Kidney epithelial cell (primary cell): ENCODE measurements around the gene SPATA25. TPM values are rescaled to one million over a fixed set of nuclear protein-coding genes. Genes with fewer than 3 reads are reported as not detected.

Experiments used
- DNase-seq: peaks from one replicate; pipeline ENCODE4 v3.0.0-alpha.2; 2010; ENCODE audit warnings: low read depth
- H3K27me3 ChIP-seq: 2 replicates; pipeline ENCODE4 v1.6.0; 2011; ENCODE audit warnings: low read length; ENCODE audit not compliant: control insufficient read depth, insufficient read depth
- H3K36me3 ChIP-seq: 2 replicates; pipeline ENCODE4 v1.5.1; 2011; ENCODE audit warnings: low read length; ENCODE audit not compliant: control insufficient read depth, insufficient read depth
- H3K4me3 ChIP-seq: 2 replicates; pipeline ENCODE4 v1.5.1; 2011; ENCODE audit warnings: low read depth, mild to moderate bottlenecking, control low read depth, low read length
- total RNA-seq: library from RNA; depleted of rRNA; stranded (reverse); fragments of >200 nt; gene quantifications from 2 replicates; pipeline ENCODE4 v1.2.3, GENCODE V29; 2015
- TF ChIP-seq, protein P1 (sequence below): IDR thresholded peaks from 2 replicates; pipeline ENCODE4 v1.5.1; 2011; ENCODE audit warnings: mild to moderate bottlenecking, moderate library complexity, low read length, control low read depth, inconsistent platforms; ENCODE audit not compliant: insufficient read depth, poor library complexity, severe bottlenecking

The SPATA25 gene
- total RNA-seq, 1 donor from 2014 or later = 0.25 TPM

DNA sequence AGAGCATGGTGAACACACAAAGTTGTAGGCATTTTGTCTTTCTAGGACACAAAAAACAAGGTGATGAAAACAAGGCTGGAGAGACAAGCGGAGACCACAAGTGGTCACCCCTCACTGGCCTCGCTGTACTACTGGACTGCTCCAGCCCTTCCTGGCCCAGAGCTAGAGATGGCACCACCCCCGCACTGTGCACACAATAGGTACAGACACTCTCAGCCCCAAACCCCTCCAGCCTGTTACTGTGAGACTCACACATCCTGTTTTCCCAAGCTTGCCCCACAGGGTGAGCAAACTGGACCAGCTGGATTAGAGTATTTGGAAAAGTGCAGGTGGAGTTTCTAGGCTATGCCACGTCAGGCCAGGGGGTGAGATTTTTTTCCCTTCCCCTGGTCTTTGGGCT, 14.8 kb downstream of the SPATA25 start:
- Histone ChIP-seq H3K36me3 (no peaks in the 10 kb centered on the region), H3K27me3 (no peaks in the 10 kb centered on the region), H3K4me3 (no peak overlapping the region)
- TF ChIP-seq, protein P1, sequence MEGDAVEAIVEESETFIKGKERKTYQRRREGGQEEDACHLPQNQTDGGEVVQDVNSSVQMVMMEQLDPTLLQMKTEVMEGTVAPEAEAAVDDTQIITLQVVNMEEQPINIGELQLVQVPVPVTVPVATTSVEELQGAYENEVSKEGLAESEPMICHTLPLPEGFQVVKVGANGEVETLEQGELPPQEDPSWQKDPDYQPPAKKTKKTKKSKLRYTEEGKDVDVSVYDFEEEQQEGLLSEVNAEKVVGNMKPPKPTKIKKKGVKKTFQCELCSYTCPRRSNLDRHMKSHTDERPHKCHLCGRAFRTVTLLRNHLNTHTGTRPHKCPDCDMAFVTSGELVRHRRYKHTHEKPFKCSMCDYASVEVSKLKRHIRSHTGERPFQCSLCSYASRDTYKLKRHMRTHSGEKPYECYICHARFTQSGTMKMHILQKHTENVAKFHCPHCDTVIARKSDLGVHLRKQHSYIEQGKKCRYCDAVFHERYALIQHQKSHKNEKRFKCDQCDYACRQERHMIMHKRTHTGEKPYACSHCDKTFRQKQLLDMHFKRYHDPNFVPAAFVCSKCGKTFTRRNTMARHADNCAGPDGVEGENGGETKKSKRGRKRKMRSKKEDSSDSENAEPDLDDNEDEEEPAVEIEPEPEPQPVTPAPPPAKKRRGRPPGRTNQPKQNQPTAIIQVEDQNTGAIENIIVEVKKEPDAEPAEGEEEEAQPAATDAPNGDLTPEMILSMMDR = no peak
- no peak for DNase-seq

DNA sequence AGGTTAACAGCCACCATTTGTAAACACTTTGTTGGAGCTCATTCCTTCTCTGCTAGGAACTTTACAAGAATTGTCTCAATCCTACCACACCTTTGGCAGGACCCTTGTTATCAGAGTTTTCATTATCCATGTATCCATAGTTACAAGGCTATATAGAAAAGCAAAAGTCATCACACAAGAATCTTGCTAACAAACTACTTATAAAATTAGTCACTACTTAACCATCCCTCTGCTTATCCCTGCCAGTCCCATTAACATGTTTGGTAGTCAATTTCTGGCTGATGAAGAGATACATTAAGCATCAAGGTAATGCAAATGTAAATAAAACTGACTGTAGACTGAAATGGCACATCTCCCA, 19.6 kb downstream of the SPATA25 start:
- Histone ChIP-seq H3K27me3 (no peaks in the 10 kb centered on the region), H3K36me3 (no peaks in the 10 kb centered on the region), H3K4me3 (no peak overlapping the region)
- DNase-seq = peak; percentile 31
- TF ChIP-seq, protein P1 = no peak

DNA sequence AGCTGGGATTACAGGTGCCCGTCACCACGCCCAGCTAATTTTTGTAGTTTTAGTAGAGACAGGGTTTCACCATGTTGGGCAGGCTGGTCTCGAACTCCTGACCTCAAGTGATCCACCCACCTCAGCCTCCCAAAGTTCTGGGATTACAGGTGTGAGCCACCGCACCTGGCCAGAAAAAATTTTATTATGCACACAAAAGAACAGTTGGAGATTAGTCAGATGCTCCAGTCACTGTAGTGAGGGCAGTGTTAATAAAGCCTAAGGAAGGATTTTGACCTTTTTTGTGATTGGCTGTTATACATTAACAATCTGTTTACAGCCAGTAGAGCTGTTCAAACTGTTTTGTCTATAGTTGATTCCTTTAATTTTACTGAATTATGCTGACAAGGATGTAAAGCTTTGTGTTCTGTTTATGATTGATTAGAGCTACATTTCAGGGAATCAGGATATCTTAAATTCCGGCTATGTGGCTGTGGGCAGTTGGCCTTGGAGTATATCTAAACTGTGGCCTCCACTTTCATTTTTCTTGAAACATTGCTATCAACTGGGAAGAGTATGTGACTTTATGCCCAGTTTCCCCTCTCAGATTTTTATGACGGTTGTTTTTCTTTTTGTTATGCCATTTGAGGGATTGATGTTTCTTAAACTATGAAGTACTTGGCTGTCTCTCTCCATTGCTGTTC, 20.1 kb downstream of the SPATA25 start:
- Histone ChIP-seq H3K4me3 (no peak overlapping the region), H3K27me3 (no peaks in the 10 kb centered on the region), H3K36me3 (no peaks in the 10 kb centered on the region)
- TF ChIP-seq, protein P1 = no peak
- no peak for DNase-seq

DNA sequence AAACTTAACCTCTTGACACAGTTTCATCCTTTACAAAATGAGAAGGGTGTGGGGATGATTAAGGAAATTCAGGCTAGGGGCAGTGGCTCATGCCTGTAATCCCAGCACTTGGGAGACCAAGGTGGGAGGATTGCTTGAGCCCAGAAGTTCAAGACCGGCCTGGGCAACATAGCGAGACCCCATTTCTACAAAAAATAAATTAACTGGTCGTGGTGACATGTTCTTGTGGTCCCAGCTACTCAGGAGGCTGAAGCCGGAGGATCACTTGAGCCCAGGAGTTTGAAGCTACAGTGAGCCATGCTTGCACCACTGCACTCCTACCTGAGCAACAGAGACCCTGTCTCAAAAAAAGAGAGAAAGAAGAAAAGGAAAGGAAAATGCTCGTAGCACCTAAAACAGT, 21.0 kb downstream of the SPATA25 start:
- Histone ChIP-seq H3K36me3 (no peaks in the 10 kb centered on the region), H3K27me3 (no peaks in the 10 kb centered on the region), H3K4me3 (no peak overlapping the region)
- no peak for DNase-seq
- TF ChIP-seq, protein P1 = no peak

DNA sequence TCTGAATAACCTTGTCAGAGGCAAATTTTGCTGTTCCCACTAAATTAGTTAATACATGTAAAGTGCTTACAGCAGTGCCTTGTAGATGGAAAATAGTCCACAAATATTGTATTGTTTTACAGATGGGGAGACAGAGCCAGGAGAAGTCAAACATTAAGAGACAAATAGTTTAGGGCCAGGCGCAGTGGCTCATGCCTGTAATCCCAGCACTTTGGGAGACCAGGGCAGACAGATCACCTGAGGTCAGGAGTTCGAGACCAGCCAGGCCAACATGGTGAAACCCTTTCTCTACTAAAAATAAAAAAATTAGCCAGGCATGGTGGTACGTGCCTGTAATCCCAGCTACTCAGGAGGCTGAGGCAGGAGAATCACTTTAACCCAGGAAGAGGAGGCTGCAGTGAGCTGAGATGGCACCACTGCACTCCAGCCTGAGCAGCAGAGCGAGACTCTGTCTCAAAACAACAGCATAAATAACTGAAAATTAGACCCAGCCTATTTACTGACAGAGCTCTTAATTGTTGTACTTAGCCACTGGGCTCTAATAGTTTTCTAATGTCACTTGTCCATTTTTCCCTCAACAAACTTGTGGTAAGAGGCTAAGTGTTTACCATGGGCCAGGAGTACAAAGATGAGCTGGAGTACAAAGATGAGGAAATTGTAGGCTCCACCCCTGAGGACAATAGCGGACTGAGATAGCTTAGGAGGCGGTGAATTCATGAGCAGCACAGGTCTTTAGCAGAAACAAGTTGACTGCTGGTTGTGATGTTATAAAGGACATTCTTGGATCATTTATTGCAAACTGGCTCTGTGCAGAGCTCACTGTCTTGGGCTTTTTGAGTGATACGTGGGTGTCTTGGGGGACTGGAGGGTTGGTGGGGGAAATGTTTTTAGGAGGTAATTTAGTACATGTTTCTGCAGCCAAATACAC, 23.6 kb downstream of the SPATA25 start:
- no peak for DNase-seq
- TF ChIP-seq, protein P1 = no peak
- Histone ChIP-seq H3K27me3 (no peaks in the 10 kb centered on the region), H3K36me3 (no peaks in the 10 kb centered on the region), H3K4me3 (no peak overlapping the region)
